ENCODE data around the gene DTNBP1.
"Not testable (repeated sequence)": the region's sequence is repeated elsewhere in the genome, so short reads cannot be mapped to it uniquely, and the experiment has no call there.

DTNBP1 gene

GRCh38 chr6:15668918-15669317 is 6.1 kb upstream of the DTNBP1 start:
- no peak for DNase-seq (ENCODE audit: low read depth)
- TF ChIP-seq CTCF (IDR thresholded peaks at IDR 0.05; ENCODE audit: low read depth, low read length, missing control alignments): no peak
- H3K4me3 ChIP-seq (ENCODE audit: low read depth, low read length): no peak overlapping the region

DNA sequence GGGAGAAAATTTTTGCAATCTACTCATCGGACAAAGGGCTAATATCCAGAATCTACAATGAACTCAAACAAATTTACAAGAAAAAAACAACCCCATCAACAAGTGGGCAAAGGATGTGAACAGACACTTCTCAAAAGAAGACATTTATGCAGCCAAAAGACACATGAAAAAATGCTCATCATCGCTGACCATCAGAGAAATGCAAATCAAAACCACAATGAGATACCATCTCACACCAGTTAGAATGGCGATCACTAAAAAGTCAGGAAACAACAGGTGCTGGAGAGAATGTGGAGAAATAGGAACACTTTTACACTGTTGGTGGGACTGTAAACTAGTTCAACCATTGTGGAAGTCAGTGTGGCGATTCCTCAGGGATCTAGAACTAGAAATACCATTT is 4.1 kb upstream of the DTNBP1 start:
- H3K4me3 ChIP-seq (ENCODE audit: low read depth, low read length); DNase-seq (ENCODE audit: low read depth): not testable (repeated sequence)

- H3K4me3 ChIP-seq (ENCODE audit: low read depth, low read length): no peak overlapping the region
- no peak for TF ChIP-seq CTCF (IDR thresholded peaks at IDR 0.05; ENCODE audit: low read depth, low read length, missing control alignments)
- no peak for DNase-seq (ENCODE audit: low read depth)
Observed at GRCh38 chr6:15665237-15665636, 2.4 kb upstream of the DTNBP1 start.

GRCh38 chr6:15663130-15663871 is 473 bp upstream of the DTNBP1 start:
- TF ChIP-seq CTCF (IDR thresholded peaks at IDR 0.05; ENCODE audit: low read depth, low read length, missing control alignments): no peak
- H3K4me3 ChIP-seq (ENCODE audit: low read depth, low read length): no peak overlapping the region
- no peak for DNase-seq (ENCODE audit: low read depth)

DNA sequence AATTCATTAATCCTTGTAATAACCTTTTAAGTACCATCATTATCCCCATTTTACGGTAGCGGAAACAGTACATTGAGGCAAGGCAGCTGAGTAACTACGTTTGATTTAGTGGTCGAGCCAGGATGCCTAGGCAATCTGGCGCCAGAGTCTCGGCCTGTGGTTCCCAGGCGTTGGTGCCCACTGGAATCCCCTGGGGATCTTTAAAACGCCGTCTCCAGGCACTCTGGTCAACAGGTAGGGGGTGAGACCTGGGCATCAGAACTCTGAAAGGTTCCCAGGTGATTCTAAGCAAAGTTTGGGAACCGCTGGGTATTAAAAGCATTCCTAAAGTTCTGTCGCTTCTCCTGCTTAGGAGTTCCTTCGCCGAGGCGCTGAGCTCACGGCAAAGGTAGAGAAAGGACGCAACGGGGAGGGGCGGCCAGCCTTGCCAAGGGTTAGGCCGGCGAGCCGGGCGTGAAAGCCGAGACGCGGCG is 939 bp downstream of the DTNBP1 start:
- DNase-seq (ENCODE audit: low read depth): no peak
- H3K4me3 ChIP-seq (ENCODE audit: low read depth, low read length): peak overlapping the region; percentile 71
- TF ChIP-seq CTCF (IDR thresholded peaks at IDR 0.05; ENCODE audit: low read depth, low read length, missing control alignments): no peak

- TF ChIP-seq CTCF (IDR thresholded peaks at IDR 0.05; ENCODE audit: low read depth, low read length, missing control alignments): no peak
- DNase-seq (ENCODE audit: low read depth): no peak
- H3K4me3 ChIP-seq (ENCODE audit: low read depth, low read length): no peak overlapping the region
Observed at GRCh38 chr6:15659181-15659580, 3.6 kb downstream of the DTNBP1 start.

- H3K4me3 ChIP-seq (ENCODE audit: low read depth, low read length): no peak overlapping the region
- peak; percentile 49 for DNase-seq (ENCODE audit: low read depth)
- no peak for TF ChIP-seq CTCF (IDR thresholded peaks at IDR 0.05; ENCODE audit: low read depth, low read length, missing control alignments)
Observed at GRCh38 chr6:15658181-15658744, 4.6 kb downstream of the DTNBP1 start.

Measured in GM12864 (cell line).